HG03571 (cell line): Measurements from ENCODE around the gene GPR17.

Source experiments
- ATAC-seq: cut with Tn5 transposase; IDR thresholded peaks from one replicate; pipeline ENCODE4 v1.9.1; 2021; ENCODE audit not compliant: unreplicated experiment

GPR17 gene

DNA sequence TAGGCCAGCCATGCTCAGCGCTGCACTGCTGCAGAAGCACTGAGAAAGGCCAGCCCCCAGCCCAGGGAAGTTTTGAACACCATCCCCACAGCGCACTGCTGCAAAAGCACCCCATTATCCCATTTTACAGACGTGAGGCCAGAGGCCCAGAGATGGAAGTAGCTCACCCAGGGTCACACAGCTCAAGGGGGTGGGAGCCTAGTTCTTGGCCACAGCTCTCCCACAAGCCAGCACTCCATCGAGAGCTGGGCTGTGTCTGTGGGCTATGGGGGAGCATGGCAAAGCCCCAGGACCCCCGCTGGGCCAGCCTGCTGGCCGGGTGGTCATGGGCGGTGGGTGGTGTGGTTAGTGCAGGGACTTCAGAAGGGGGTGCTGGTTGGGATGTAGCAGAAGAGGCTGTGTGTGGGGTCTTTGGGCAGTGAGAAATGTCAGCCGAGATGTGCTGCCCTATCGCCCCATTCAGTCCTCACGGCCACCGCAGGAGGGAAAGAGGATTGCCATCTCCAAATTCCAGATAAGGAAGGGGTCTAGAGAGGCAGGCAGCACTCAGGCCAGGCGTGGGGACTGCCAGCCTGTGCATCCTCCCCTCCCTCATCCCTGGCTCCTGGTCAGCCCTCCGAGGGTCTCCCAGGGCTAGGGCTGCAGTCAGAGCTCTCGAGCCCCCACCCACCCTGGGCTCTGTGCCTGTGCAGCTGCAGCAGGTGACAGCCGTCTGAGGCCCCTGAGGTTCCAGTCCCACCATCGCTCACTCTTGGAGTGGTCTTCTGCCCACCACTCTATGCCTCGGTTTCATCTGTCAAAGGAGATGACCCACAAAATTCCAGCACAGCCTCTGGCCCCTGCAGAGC lies 17.0 kb upstream of the GPR17 start:
- ATAC-seq, result no peak

DNA sequence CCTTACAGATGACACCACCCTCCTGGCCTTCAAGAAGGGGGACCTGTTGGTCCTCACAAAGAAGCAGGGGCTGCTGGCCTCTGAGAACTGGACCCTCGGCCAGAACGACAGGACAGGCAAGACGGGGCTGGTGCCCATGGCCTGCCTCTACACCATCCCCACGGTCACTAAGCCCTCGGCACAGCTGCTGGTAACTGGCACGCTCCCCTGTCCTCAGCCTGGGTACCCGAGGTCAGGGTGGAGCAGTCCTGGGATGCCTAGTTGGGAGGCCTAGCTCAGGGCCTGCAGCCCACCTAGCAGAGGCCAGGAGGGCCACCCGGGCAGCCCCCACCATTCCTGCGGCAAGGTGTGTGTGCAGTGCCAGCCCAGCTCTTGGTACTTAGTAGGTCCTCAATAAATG lies 16.3 kb upstream of the GPR17 start:
- ATAC-seq, result no peak

DNA sequence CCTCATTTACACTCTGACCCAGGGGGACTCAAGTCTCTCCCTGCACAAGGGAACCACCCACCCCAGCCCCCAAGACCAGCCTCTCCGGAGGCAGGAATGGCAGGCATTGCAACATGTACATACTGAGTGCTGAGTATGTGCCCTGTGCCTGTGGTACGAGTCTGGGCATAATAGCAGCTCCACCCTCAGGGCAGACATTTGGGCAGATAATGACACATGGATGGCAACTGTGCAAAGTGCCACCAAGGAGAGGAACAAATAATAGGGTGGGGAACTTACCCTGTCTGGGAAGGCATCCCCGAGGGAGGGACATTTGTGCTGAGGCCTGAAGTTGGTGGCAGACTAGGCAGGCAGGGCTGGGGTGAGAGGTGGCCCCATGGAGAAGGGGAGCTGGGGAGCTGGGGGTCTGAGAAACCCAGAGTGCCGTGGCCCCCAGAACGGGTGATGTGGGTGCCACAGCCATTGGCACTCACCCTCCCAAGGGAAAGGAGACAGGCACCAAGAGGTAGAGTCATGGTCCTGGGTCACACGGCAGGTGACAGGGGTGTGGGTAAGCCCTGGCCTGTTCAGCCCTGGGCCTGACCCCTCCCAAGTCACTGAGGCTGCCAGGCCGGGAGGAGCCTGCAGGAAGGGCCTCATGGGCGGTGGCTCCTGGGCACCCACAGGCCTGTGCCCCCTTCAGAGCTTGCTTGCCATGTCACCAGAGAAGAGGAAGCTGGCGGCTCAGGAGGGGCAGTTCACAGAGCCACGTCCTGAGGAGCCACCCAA lies 15.7 kb upstream of the GPR17 start:
- no peak for ATAC-seq

DNA sequence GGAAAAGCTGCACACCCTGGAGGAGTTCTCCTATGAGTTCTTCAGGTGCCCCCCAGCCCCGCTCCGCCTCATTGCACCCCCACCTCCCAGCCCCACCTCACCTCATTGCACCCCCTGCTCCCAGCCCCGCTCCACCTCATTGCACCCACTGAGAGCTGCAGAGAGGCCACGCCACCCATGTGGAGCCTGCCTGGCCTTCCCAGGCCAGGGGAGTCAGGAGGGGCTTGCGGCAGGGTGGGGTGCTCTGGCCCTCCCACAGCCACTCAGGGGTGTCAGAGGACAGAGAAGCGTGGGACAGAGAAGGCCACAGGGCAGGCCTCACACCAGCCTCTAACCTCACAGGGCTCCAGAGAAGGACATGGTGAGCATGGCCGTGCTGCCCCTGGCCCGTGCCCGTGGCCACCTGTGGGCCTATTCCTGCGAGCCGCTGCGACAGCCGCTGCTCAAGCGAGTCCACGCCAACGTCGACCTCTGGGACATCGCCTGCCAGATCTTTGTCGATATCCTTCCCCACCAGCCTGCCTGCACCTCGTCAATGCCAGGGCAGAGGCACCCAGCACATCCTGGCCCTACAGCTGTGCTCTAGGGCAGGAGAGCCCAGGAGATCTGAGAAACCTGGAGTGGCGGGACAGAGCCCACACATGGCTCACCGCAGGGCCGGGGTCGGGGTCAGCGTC lies 15.0 kb upstream of the GPR17 start:
- no peak for ATAC-seq

DNA sequence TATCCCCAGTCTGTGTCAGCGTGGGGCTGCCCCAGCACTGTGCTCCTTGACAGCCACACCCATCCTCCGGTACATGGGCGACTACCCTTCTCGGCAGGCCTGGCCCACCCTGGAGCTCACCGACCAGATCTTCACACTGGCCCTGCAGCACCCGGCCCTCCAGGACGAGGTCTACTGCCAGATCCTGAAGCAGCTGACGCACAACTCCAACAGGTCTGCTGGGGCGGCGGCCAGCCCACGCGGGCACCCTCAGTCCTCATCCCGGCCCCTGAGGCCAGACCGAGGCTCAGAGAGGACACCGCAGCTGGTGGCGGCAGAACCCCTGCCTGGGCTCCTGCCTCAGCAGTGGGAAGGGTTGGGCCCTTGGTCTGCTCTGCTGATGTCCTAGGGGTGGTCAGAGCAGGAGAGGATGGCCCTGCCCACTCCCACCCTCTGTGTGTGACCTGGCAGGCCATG lies 14.4 kb upstream of the GPR17 start:
- no peak for ATAC-seq

DNA sequence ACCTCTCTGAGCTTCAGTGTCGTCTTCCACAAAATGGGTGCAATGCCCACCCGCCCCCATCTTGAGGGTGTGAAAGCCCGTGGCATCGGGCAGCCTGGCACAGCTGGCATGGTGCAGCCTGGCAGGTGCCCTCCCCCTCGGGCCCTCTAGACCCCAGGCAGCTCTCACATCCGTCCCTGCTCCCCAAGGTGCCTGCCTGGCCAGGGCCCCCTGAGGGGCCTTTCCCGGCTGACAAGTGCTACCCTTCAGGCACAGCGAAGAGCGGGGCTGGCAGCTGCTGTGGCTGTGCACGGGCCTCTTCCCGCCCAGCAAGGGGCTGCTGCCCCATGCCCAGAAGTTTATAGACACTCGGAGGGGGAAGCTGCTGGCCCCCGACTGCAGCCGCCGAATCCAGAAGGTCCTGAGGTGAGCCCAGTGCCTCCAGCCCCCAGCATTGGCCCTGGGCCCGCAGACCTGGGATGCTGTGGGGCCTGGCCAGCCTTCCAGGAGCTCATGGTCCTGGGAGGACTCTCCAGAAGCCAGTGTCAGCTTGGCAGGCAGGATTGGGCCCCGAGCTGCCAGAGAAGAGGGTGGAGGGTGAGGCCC lies 13.9 kb upstream of the GPR17 start:
- ATAC-seq, result no peak

DNA sequence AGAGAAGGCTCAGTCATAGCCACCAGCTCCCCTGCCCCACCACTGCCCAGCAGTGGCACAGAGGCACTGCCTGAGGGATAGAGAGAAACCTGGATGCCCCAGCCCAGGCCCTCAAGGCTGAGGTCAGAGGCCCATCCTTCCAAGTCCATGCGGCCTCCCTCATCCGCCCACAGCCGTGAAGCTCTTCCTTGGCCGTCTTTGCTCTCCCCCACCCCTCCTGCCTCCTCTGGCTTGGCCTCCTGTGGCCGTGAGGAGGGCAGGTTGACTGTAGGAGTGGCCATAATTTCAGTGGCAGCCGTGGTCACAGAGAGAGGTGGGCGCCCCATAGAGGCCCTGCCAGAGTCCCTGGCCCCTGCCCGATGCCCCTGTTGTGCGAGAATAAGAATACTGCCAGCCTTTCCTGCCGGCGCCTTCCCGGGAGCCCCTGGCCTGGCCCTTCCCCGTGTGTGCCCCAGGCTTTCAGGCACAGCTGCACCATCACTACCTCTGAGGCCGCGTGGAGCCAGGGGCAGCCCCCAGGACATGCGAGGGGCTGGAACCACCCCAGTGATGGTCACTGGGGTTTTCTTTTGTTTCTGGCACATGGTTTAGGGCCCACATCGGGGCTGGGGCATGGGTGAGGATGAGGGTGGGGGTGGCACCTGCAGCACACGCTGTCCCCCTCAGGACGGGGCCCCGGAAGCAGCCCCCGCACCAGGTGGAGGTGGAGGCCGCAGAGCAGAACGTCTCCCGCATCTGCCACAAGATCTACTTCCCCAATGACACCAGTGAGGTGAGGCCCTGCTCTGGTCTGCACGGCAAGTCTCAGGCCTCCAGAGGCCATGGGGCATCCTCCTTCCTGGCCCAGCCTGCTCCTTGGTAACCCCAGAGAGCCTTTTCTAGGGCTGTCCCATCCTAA lies 13.1 kb upstream of the GPR17 start:
- no peak for ATAC-seq

DNA sequence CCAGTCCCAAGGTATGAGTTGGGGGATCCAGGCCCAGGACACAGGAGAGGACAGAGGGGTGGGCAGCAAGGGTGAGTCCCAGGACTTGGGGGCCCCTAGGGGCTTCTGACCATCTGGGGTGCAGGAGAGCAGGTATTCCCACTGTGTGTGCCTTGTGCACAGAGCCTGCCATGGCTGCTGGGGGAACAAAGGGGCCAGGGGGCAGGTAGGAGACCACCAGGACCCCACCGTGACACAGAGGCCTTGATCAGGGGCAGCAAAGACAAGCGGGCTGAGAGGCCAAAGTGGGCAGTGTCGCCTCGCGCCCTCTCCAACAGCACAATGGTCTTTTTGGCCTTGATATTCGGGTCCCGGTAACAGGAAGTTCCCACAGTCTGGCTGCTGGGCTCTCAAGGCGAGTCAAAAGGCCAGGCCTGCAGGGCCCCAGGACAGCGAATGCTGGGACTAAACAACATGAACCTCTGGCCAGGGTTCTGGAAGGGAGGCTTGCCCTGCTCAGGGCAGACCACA lies 12.3 kb upstream of the GPR17 start:
- no peak for ATAC-seq

DNA sequence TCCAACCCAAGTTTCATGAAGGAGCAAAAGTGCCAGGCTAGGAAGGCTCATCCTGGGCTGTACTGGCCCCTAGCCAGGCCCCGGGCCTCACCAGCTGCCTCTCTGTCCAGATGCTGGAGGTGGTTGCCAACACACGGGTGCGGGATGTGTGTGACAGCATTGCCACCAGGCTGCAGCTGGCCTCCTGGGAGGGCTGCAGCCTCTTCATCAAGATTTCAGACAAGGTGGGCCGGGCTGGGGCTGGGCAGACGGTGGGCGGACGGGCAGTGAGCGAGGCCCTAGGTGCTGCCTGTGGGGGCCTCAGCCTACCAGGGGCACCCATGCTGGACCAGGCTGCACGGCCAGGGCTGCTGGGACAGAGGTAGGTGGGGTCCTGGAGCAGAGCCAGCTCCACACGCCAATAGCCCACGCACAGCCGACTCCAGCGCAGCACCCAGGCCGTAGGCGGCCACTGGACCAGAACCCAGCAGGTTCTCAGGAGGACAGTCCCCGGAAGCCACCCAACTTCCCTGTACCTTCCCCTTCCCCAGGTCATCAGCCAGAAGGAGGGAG lies 11.8 kb upstream of the GPR17 start:
- ATAC-seq, result no peak

DNA sequence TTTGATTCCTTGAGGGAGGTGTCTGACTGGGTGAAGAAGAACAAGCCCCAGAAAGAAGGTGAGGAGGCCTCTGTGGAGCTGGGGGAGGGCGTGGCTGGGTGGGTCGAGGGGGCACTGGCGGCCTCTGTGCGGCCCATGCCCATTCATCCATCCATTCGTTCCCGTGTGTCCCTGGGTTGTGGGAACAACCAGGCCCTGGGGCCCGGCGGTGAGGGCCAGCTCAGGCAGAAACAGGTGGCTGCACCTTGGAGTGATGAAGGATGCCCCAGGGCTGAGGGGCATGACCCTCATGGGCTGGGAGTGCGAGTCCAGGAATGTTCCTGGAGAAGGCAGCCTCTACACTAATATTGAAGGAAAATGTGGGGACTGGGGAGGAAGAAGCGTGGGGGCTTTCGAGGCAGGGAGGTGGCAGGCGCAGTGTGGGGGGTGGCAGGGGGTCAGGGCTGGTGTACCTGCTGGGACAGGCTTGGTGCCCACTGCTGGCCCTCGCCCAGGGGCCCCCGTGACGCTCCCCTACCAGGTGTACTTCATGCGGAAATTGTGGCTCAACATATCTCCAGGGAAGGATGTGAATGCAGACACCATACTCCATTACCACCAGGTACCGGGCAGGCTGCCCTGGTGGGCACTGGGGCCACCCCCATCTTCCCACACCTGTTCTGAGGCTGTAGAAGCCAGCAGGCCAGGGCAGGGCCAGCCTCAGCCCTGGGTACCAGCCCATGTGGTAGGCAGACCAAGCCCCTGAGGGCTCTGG lies 11.2 kb upstream of the GPR17 start:
- ATAC-seq, result no peak

DNA sequence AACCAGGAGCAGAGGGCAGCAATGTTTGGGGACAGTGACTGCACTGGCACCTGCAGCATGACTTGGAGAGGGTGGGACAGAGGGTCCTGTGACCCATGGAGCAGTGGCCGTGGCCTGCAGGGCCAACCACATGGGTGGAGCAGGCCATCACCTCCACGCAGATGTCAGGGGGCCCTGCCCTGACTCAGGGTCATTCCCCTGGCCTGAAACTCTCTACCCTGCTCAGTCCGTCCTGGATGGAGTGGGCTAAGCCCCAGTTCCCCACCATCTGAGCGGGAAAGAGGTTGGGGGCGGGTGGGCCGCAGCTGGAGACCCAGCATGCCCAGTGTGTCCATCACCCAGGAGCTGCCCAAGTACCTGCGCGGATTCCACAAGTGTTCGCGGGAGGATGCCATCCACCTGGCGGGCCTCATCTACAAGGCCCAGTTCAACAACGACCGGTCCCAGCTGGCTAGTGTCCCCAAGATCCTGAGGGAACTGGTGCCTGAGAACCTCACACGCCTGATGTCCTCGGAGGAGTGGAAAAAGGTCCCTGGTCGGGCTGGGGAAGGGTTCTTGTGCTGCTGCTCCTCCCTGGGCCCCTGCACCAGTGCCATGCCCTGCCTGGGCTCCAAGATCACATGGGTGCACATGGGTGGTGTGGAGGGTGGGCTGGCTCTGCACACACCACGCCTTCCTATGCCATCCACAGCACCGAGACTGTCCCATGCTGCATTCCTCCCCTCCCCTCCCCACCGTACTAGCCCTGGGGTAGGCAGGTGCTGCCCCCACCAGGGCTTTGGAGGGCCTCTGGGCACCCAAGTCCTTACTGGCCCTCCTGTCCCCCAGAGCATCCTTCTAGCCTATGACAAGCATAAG lies 10.3 kb upstream of the GPR17 start:
- no peak for ATAC-seq

DNA sequence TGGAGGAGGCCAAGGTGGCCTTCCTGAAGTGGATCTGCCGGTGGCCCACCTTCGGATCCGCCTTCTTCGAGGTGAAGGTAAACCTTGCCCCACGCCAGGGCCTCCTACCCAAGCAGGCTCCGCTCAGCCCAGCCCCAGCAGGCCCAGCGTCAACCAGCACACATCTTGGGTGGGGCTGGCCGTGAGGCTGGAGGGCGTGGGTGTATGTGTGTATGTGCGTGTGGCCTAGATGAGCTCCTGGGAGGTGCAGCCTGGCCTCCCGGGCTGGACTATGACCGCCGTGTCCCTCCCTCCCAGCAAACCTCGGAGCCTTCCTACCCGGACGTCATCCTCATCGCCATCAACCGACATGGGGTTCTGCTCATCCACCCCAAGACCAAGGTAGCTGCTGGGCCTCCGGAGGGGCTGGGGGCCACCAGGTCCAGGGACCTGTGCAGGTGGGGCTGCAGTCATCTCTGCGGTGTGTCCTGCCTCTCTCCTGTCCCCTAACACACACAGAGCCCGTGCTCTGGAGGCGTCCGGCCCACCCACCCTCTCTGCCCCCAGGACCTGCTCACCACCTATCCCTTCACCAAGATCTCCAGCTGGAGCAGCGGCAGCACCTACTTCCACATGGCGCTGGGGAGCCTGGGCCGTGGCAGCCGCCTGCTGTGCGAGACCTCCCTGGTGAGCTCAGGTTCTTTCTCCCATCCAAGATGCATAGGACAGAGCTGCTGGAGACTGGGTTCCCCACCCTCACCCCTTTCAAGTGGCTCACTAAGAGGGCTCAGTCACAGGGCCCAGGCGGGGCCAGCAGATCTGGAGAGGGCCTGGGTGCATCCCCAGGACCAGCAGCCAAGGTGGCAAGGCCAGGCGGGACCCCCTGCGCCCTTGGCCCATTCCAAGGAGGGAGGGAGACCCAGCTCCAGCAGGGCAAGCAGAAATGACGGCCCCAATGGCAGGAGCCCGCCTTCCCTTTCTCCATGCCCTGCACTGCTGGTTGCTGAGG lies 9.4 kb upstream of the GPR17 start:
- no peak for ATAC-seq

DNA sequence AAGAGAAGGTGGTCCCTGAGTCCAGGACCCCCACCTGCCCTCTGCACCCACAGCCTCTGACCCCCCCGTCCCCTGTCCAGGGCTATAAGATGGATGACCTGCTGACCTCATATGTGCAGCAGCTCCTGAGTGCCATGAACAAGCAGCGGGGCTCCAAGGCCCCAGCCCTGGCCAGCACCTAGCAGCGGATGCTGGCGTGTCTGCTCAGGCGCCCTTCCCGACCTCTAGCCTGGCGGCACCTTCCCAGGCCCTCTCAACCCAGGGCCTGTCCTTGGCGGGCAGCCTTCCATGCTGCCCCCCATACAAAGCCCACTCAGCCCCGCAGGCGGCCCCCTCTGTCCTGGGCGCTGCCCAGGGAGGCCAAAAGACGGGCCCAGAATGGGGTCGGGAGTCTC lies 8.7 kb upstream of the GPR17 start:
- no peak for ATAC-seq

DNA sequence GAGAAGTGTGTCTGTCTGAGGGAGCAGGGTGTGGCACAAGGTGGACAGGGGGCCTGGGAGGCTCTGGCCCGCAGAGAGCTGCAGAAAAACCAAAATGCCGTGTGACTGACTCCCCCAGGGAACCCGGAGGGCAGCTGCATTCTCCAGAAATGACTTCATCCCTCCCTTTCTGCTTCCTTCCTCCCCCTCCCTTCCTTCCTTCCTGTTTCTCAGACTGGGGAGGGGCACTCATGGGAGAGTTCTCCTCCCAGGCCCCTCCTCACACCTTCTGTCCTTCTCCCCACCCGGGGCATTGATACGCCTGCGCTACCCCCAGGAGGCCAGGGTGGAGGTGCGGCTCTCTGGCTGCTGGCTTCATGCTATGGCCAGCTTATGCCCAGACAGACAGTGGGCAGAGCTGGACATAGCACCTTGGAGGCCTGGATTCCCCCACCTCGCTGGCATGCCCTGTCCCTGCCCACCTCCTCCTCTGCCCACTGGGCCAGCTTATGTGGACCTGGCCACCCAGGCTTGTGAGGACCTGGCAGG lies 8.2 kb upstream of the GPR17 start:
- ATAC-seq, result no peak

DNA sequence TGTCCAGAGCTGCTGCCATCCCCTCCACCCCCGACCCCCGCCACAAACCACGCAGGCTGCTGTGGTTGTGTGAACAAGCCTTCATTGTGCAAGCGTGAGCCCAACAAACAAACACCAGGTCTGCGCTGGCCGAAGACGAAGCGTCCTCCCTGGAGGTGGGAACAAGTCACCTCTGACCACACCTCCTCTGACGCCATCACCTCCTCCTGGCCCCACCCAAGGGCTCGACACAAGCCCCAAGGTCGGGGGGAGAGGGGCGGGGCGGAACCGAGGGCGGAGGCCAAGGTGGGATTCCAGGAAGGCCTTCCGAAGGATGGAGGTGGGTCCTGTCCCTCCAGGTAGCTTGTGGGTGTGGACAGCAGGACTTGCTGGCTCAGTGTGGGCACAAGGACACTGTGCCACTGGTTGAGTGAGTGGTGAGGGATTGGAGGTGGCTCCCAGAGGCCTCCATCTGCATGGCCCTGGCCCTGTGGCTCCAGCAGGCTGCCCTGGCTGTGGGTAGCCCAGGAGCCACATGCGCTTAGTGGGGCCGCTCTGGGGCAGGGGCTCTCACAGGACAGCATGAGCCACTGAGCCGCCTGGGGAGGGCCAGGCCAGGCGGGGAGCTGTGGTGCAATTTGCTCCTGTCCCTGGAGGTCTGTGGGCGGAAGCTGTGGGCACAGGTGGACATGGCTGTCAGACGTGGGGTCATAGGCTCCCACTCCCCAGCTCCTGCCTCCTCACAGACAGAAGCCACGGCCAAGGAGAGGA lies 7.4 kb upstream of the GPR17 start:
- no peak for ATAC-seq

DNA sequence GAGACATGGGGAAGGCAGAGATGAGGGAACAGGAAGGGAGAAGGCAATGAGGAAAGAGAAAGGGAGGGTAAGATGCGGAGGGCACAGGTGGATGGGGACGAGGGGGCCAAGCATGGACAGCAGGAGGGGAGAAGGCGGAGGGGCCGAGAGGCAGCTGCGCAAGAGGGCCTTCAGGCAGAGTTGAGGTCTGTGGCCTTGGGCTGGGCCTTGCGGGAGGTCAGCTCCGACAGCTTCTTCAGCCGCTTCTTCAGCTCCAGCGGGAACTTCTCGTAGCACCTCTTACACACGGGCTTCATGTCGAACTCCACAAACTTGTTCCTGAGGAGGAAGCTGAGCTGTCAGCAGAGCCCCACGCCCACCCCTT lies 6.9 kb upstream of the GPR17 start:
- no peak for ATAC-seq
